MM.1S (cell line): ENCODE results near the gene RGS12.

Experiments
- DNase-seq: peaks from one replicate; pipeline ENCODE4 v3.0.0-alpha.2; 2015
- H2AFZ ChIP-seq: fragments of 300-600 bp; sonication (generic); 2 replicates; pipeline ENCODE4 v1.6.0; 2016; ENCODE audit warnings: antibody characterized with exemption, low read length
- H3F3A ChIP-seq: fragments of 300-600 bp; sonication (generic); 2 replicates; pipeline ENCODE4 v1.6.1; 2016; ENCODE audit warnings: mild to moderate bottlenecking, antibody characterized with exemption, low read length, moderate library complexity, mixed read lengths; ENCODE audit not compliant: insufficient read depth
- H3K27ac ChIP-seq: fragments of 300-600 bp; sonication (generic); 2 replicates; pipeline ENCODE4 v1.5.1; 2016; ENCODE audit warnings: mild to moderate bottlenecking, low read length
- H3K27me3 ChIP-seq: fragments of 300-600 bp; sonication (generic); replicated peaks from 2 replicates; pipeline ENCODE4 v1.6.0; 2016; ENCODE audit warnings: low read length; ENCODE audit not compliant: insufficient read depth
- H3K36me3 ChIP-seq: fragments of 300-600 bp; sonication (generic); replicated peaks from 2 replicates; pipeline ENCODE4 v1.6.1; 2016; ENCODE audit warnings: mild to moderate bottlenecking, low read length, mixed read lengths; ENCODE audit not compliant: insufficient read depth
- H3K4me1 ChIP-seq: fragments of 300-600 bp; sonication (generic); 2 replicates; pipeline ENCODE4 v1.6.1; 2016; ENCODE audit warnings: low read length, mixed read lengths
- H3K4me2 ChIP-seq: fragments of 300-600 bp; sonication (generic); 2 replicates; pipeline ENCODE4 v1.6.0; 2016; ENCODE audit warnings: low read depth, low read length
- H3K4me3 ChIP-seq: fragments of 300-600 bp; sonication (generic); 2 replicates; pipeline ENCODE4 v1.5.1; 2016; ENCODE audit warnings: low read length, mixed read lengths
- H3K79me2 ChIP-seq: fragments of 300-600 bp; sonication (generic); 2 replicates; pipeline ENCODE4 v1.6.1; 2016; ENCODE audit warnings: mixed run types, low read length, mixed read lengths
- H3K9ac ChIP-seq: fragments of 300-600 bp; sonication (generic); 2 replicates; pipeline ENCODE4 v1.6.1; 2016; ENCODE audit warnings: low read length, mixed read lengths
- H3K9me2 ChIP-seq: fragments of 300-600 bp; sonication (generic); replicated peaks from 2 replicates; pipeline ENCODE4 v1.6.1; 2016; ENCODE audit warnings: mild to moderate bottlenecking, low read length, mixed read lengths; ENCODE audit not compliant: insufficient read depth
- H3K9me3 ChIP-seq: fragments of 300-600 bp; sonication (generic); replicated peaks from 2 replicates; pipeline ENCODE4 v1.6.1; 2016; ENCODE audit warnings: mild to moderate bottlenecking, low read length, mixed read lengths; ENCODE audit not compliant: insufficient read depth
- H4K20me1 ChIP-seq: fragments of 300-600 bp; sonication (generic); 2 replicates; pipeline ENCODE4 v1.6.1; 2016; ENCODE audit warnings: mild to moderate bottlenecking, low read length, moderate library complexity, mixed read lengths; ENCODE audit not compliant: insufficient read depth
- CTCF ChIP-seq: fragments of 300-600 bp; sonication (generic); IDR thresholded peaks from 2 replicates; pipeline ENCODE4 v1.5.1; 2016; ENCODE audit warnings: antibody characterized with exemption, low read length, mixed read lengths
- EZH2 ChIP-seq: fragments of 300-600 bp; sonication (generic); optimal IDR thresholded peaks from 2 replicates; pipeline ENCODE3; 2017; ENCODE audit warnings: low read depth, mild to moderate bottlenecking, antibody characterized with exemption, low read length, mixed read lengths
- EZH2phosphoT487 ChIP-seq: fragments of 300-600 bp; sonication (generic); IDR thresholded peaks from 2 replicates; pipeline ENCODE4 v1.6.1; 2018; ENCODE audit warnings: antibody characterized with exemption, low read length

RGS12 gene

GRCh38 chr4:3303565-3303824 lies 10.7 kb downstream of the RGS12 start:
- no peak overlapping the region for H2AFZ ChIP-seq
- H3K27me3 ChIP-seq = no peaks in the 10 kb centered on the region
- no peak overlapping the region for H3K4me2 ChIP-seq
- H3K4me3 ChIP-seq = no peak overlapping the region
- no peak for DNase-seq
- H3K4me1 ChIP-seq = no peaks in the 10 kb centered on the region
- no peaks in the 10 kb centered on the region for H4K20me1 ChIP-seq
- H3K36me3 ChIP-seq = no peaks in the 10 kb centered on the region
- no peak overlapping the region for H3K9ac ChIP-seq
- no peak overlapping the region for H3K27ac ChIP-seq
- H3F3A ChIP-seq = no peaks in the 10 kb centered on the region
- no peak for TF ChIP-seq CTCF
- TF ChIP-seq EZH2 = no peak
- TF ChIP-seq EZH2phosphoT487 = no peak
- H3K79me2 ChIP-seq = peaks cover 29% of the 10 kb centered on the region
- no peaks in the 10 kb centered on the region for H3K9me3 ChIP-seq
- no peaks in the 10 kb centered on the region for H3K9me2 ChIP-seq

GRCh38 chr4:3303923-3304710 lies 11.3 kb downstream of the RGS12 start:
- no peaks in the 10 kb centered on the region for H3F3A ChIP-seq
- H2AFZ ChIP-seq = no peak overlapping the region
- H3K79me2 ChIP-seq = peaks cover 28% of the 10 kb centered on the region
- no peak overlapping the region for H3K27ac ChIP-seq
- H4K20me1 ChIP-seq = no peaks in the 10 kb centered on the region
- H3K9ac ChIP-seq = no peak overlapping the region
- no peak overlapping the region for H3K4me3 ChIP-seq
- H3K27me3 ChIP-seq = no peaks in the 10 kb centered on the region
- DNase-seq = no peak
- H3K9me2 ChIP-seq = no peaks in the 10 kb centered on the region
- no peaks in the 10 kb centered on the region for H3K36me3 ChIP-seq
- TF ChIP-seq CTCF (no peak), EZH2phosphoT487 (no peak), EZH2 (no peak)
- no peak overlapping the region for H3K4me2 ChIP-seq
- H3K9me3 ChIP-seq = no peaks in the 10 kb centered on the region
- H3K4me1 ChIP-seq = no peaks in the 10 kb centered on the region

- Histone ChIP-seq H3K36me3 (no peaks in the 10 kb centered on the region), H2AFZ (no peak overlapping the region), H3K4me1 (no peaks in the 10 kb centered on the region), H3K27ac (no peak overlapping the region), H4K20me1 (no peaks in the 10 kb centered on the region), H3F3A (no peaks in the 10 kb centered on the region), H3K79me2 (peaks cover 23% of the 10 kb centered on the region), H3K27me3 (no peaks in the 10 kb centered on the region), H3K9me2 (no peaks in the 10 kb centered on the region), H3K9me3 (no peaks in the 10 kb centered on the region), H3K9ac (no peak overlapping the region), H3K4me2 (no peak overlapping the region), H3K4me3 (no peak overlapping the region)
- TF ChIP-seq EZH2 (no peak), CTCF (no peak), EZH2phosphoT487 (no peak)
- DNase-seq = no peak
These were observed 12.2 kb downstream of the RGS12 start for GRCh38 chr4:3304831-3305609.
